Stomach (tissue), 9 donors: Measurements from ENCODE around the gene RNF11. TPM values are rescaled to one million over a fixed set of nuclear protein-coding genes. Genes with fewer than 3 reads are reported as not detected.
"Not testable (repeated sequence)": the region's sequence is repeated elsewhere in the genome, so short reads cannot be mapped to it uniquely, and the experiment has no call there.

Experiments used
- DNase-seq, 2 donors: peaks; one replicate each; pipeline versions ENCODE4 v3.0.0 to v3.0.0-alpha.2; 2013 to 2019
- H3K27ac ChIP-seq, 5 donors: fragments of 200-600 bp in 4 of 5; sonication (generic) in 4 of 5; one replicate each; pipeline ENCODE4 v1.5.1; 2013 to 2019; ENCODE audit warnings: mild to moderate bottlenecking in 1 of 5, moderate library complexity in 1 of 5
- H3K27me3 ChIP-seq, 3 donors: fragments of 200-600 bp; sonication (generic); one replicate each; pipeline ENCODE4 v1.5.1; 2017 to 2019; ENCODE audit warnings: mixed run types in 1 of 3
- H3K36me3 ChIP-seq, 4 donors: fragments of 200-600 bp; sonication (generic); 1 replicate in 3 of 4; 2 replicates in 1 of 4; pipeline ENCODE4 v1.5.1; 2016 to 2019
- H3K4me1 ChIP-seq, 4 donors: fragments of 200-600 bp; sonication (generic); one replicate each; pipeline ENCODE4 v1.5.1; 2016 to 2019
- H3K4me3 ChIP-seq, 4 donors: fragments of 200-600 bp; sonication (generic) in 3 of 4; one replicate each; pipeline ENCODE4 v1.5.1; 2016 to 2019; ENCODE audit warnings: mild to moderate bottlenecking in 1 of 4
- H3K9me3 ChIP-seq, 4 donors: fragments of 200-600 bp; sonication (generic); one replicate each; pipeline ENCODE4 v1.5.1; 2016 to 2019
- EP300 ChIP-seq: sonication (generic); formaldehyde crosslinking; IDR thresholded peaks from one replicate; pipeline ENCODE4 v1.6.1; 2017; ENCODE audit warnings: antibody characterized with exemption
- POLR2A ChIP-seq, 4 donors: fragments of 450-650 bp; IDR thresholded peaks; one replicate each; pipeline ENCODE4 v1.6.1; 2016; ENCODE audit warnings: antibody characterized with exemption in 4 of 4, control low read depth in 2 of 4, mild to moderate bottlenecking in 1 of 4, moderate library complexity in 1 of 4
- POLR2AphosphoS5 ChIP-seq, 3 donors: sonication (generic); formaldehyde crosslinking; IDR thresholded peaks; one replicate each; pipeline ENCODE4 v1.6.1; 2016; ENCODE audit warnings: antibody characterized with exemption in 3 of 3
- WGBS, 5 donors: extraction: QIAGEN DNeasy Blood & Tissue Kit in 3 of 5; methylation state at CpG; one replicate each; pipeline versions ENCODE4 v1.1.5 to v1.1.7; 2013 to 2018; 5-methylcytosine and 5-hydroxymethylcytosine counted together
- intact Hi-C: fragments of 100-400 bp; cut with DNase I; formaldehyde crosslinking; loops from one replicate; pipeline ENCODE4 v1.15.1; 2023; ENCODE audit warnings: low total_unique reads
- polyA plus RNA-seq, 3 donors: library from polyadenylated mRNA; stranded (reverse); fragments of 200-250 nt; gene quantifications; one replicate each; pipeline ENCODE4 v1.2.3, GENCODE V29; 2013
- total RNA-seq, 5 donors: library from RNA; depleted of rRNA; stranded (reverse); fragments of >200 nt; gene quantifications; one replicate each; pipeline versions ENCODE4 v1.1.0 to v1.2.3, GENCODE V29; 2014 to 2016
- TF ChIP-seq, protein P1 (sequence below), 7 experiments: fragments of 450-650 bp in 4 of 7; fragments of 200-600 bp in 3 of 7; sonication (generic) in 3 of 7; IDR thresholded peaks; one replicate each; pipeline ENCODE4 v1.5.1; 2016 to 2019; ENCODE audit warnings: antibody characterized with exemption in 7 of 7, control low read depth in 2 of 7, mild to moderate bottlenecking in 1 of 7
- donor health status: healthy with polysubstance abuse.
- donor health status: Bipolar disorder and iron deficiency.
- donor health status: healthy.

The RNF11 gene
- total and polyA plus RNA-seq, 8 donors: 34.6 to 120 (median 74.4) TPM

DNA sequence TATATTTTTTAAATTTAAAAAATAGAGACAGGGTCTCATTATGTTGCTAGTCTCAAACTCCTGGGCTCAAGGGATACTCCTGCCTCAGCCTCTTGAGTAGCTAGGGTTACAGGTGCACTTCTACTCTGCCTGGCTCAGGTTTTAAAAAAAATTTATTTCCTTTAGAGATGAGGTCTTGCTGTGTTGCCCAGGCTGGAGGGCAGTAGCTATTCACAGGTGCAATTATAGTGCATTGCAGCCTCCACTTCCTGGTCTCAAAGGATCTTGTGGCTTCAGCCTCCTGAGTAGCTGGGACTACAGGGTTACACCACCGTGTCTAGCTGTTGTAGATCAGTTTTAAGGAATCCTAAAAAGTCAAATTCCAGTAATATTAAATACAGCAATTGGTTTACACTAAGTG lies 5.0 kb downstream of the RNF11 start:
- Histone ChIP-seq H3K36me3 (no peaks in the 10 kb centered on the region), H3K27ac (no peak overlapping the region), H3K4me1 (peaks cover 23 to 86% (median 57%) of the 10 kb centered on the region in 4 donors), H3K9me3 (no peaks in the 10 kb centered on the region), H3K4me3 (no peak overlapping the region), H3K27me3 (no peaks in the 10 kb centered on the region)
- intact Hi-C loops: no loop called here
- no peak for DNase-seq
- TF ChIP-seq POLR2AphosphoS5 (IDR thresholded peaks at IDR 0.05) (no peak), POLR2A (IDR thresholded peaks at IDR 0.05) (no peak)
- 44 to 59% (median 46%) methylated on average over 1 of the region's 1 CpG for WGBS, 5 donors

DNA sequence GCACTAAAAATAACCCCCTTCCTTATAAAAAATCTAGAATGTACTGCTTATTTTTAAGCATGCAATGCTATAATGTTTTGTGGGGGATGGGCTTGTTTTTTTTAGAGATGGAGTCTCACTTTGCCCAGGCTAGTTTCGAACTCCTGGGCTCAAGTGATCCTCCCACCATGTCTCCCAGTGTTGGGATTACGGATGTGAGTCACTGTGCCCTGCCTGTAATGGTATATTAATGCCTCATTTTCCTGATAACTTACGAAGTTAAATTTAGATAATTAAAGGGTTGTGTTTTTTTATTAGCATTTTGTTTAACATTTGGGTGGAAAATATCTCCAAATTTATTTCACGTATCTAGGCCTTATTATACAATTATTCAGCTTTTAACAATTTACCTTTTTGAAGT lies 6.5 kb downstream of the RNF11 start:
- TF ChIP-seq POLR2A (IDR thresholded peaks at IDR 0.05): no peak
- TF ChIP-seq POLR2AphosphoS5 (IDR thresholded peaks at IDR 0.05): no peak
- TF ChIP-seq EP300: no peak
- TF ChIP-seq, protein P1, sequence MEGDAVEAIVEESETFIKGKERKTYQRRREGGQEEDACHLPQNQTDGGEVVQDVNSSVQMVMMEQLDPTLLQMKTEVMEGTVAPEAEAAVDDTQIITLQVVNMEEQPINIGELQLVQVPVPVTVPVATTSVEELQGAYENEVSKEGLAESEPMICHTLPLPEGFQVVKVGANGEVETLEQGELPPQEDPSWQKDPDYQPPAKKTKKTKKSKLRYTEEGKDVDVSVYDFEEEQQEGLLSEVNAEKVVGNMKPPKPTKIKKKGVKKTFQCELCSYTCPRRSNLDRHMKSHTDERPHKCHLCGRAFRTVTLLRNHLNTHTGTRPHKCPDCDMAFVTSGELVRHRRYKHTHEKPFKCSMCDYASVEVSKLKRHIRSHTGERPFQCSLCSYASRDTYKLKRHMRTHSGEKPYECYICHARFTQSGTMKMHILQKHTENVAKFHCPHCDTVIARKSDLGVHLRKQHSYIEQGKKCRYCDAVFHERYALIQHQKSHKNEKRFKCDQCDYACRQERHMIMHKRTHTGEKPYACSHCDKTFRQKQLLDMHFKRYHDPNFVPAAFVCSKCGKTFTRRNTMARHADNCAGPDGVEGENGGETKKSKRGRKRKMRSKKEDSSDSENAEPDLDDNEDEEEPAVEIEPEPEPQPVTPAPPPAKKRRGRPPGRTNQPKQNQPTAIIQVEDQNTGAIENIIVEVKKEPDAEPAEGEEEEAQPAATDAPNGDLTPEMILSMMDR (IDR thresholded peaks at IDR 0.05): no peak
- WGBS, 5 donors: 72 to 82% (median 74%) methylated on average over 4 of the region's 4 CpGs
- no peak overlapping the region for H3K27ac ChIP-seq
- no peaks in the 10 kb centered on the region for H3K27me3 ChIP-seq
- H3K4me3 ChIP-seq: no peak overlapping the region
- H3K36me3 ChIP-seq: no peaks in the 10 kb centered on the region
- peaks cover 23 to 96% (median 69%) of the 10 kb centered on the region in 4 donors for H3K4me1 ChIP-seq
- intact Hi-C loops: no loop called here
- DNase-seq: no peak
- H3K9me3 ChIP-seq: no peaks in the 10 kb centered on the region

DNA sequence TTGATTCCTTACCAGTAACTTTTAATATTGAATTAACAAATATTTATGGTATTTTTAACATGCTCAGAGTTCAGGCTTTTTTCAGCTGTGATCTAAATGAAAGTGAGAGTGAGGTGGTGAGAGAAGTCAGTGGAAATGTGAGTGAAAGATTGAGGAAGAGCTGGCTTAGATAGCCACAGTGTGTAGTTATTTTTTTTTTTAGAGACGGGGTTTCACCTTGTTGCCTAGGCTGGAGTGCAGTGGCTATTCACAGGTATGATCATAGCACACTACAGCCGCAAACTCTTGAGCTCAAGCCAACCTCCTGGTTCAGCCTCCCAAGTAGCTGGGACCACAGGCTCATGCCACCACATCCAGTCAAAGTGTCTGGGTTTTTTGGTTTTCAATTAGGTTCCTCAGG lies 10.9 kb downstream of the RNF11 start:
- TF ChIP-seq POLR2AphosphoS5 (IDR thresholded peaks at IDR 0.05) (no peak), EP300 (no peak), POLR2A (IDR thresholded peaks at IDR 0.05) (no peak)
- TF ChIP-seq, protein P1 (IDR thresholded peaks at IDR 0.05): no peak
- H3K4me1 ChIP-seq: peaks cover 0 to 87% (median 48%) of the 10 kb centered on the region in 4 donors
- H3K4me3 ChIP-seq: no peak overlapping the region
- intact Hi-C loops: no loop called here
- no peaks in the 10 kb centered on the region for H3K36me3 ChIP-seq
- H3K27me3 ChIP-seq: no peaks in the 10 kb centered on the region
- 81 to 94% (median 85%) methylated on average over 2 of the region's 2 CpGs for WGBS, 5 donors
- H3K9me3 ChIP-seq: no peaks in the 10 kb centered on the region
- DNase-seq: no peak
- no peak overlapping the region for H3K27ac ChIP-seq

DNA sequence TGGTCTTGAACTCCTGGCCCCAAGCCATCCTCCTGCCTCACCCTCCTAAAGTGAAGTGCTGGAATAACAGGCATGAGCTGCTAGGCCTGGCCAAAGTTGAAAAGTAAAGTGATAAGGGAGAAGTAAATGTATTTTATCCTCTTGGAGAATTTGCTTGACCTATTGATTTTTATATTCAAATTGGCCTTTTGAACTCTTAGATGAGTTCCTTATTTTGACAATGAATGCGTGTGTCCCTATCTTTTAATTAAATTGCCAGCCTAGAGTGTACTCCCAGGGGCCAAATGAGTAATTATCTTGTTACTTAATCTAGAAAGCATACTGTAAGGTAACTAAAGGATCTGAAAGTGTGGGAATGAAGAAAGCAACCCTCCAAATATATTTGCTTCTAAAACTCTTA lies 11.4 kb downstream of the RNF11 start:
- Histone ChIP-seq H3K4me1 (peaks cover 0 to 82% (median 47%) of the 10 kb centered on the region in 4 donors), H3K9me3 (no peaks in the 10 kb centered on the region), H3K4me3 (no peak overlapping the region), H3K27ac (no peak overlapping the region), H3K27me3 (no peaks in the 10 kb centered on the region), H3K36me3 (no peaks in the 10 kb centered on the region)
- WGBS, 5 donors: 29 to 57% (median 37%) methylated on average over 1 of the region's 1 CpG
- intact Hi-C loops: no loop called here
- DNase-seq: no peak
- TF ChIP-seq POLR2AphosphoS5 (IDR thresholded peaks at IDR 0.05) (no peak), POLR2A (IDR thresholded peaks at IDR 0.05) (no peak), EP300 (no peak)
- TF ChIP-seq, protein P1 (IDR thresholded peaks at IDR 0.05): no peak

DNA sequence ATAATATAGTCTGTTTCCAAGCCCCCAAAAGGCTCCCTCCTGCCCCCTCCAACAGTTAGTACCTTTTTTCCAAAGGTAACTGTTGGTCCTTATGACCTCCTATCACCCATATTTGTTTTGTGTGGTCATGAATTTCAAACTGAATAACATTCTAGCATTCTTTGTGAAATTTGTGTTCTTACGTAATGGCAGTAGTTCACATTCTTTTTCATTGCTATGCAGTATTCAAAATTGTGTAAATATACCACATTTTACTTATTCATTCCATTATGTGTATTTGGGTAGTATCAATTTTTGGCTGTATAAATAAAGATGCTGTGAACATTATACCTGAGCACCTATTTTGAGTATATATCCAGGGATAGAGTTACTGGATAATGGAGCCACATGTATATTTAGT lies 13.4 kb downstream of the RNF11 start:
- 93 to 100% (median 97%) methylated on average over 1 of the region's 1 CpG for WGBS, 5 donors
- Histone ChIP-seq H3K27me3 (no peaks in the 10 kb centered on the region), H3K4me3 (no peak overlapping the region), H3K4me1 (peaks cover 0 to 66% (median 43%) of the 10 kb centered on the region in 4 donors), H3K27ac (no peak overlapping the region), H3K9me3 (no peaks in the 10 kb centered on the region), H3K36me3 (no peaks in the 10 kb centered on the region)
- TF ChIP-seq POLR2AphosphoS5 (IDR thresholded peaks at IDR 0.05) (no peak), POLR2A (IDR thresholded peaks at IDR 0.05) (no peak), EP300 (no peak)
- TF ChIP-seq, protein P1 (IDR thresholded peaks at IDR 0.05): no peak
- intact Hi-C loops: no loop called here
- DNase-seq: no peak

DNA sequence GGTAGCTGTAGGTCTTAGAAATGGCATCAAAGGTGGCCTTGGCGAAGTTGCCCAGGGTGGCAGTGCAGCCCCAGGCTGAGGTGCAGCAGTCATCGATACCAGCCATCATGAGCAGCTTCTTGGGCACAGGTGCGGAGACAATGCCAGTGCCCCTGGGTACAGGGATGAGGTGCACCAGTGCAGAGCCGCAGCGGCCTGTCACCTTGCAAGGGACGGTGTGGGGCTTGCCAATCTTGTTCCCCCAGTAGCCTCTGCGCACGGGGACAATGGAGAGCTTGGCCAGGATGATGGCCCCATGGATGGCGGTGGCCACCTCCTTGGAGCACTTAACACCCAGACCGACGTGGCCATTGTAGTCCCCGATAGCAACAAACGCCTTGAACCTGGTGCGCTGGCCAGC lies 14.7 kb downstream of the RNF11 start:
- H3K9me3 ChIP-seq, H3K27me3 ChIP-seq, H3K27ac ChIP-seq, DNase-seq, intact Hi-C loops, H3K4me3 ChIP-seq, H3K36me3 ChIP-seq: not testable (repeated sequence)
- peaks cover 0 to 68% (median 43%) of the 10 kb centered on the region in 4 donors for H3K4me1 ChIP-seq
- 92 to 95% (median 93%) methylated on average over 14 of the region's 14 CpGs for WGBS, 5 donors

DNA sequence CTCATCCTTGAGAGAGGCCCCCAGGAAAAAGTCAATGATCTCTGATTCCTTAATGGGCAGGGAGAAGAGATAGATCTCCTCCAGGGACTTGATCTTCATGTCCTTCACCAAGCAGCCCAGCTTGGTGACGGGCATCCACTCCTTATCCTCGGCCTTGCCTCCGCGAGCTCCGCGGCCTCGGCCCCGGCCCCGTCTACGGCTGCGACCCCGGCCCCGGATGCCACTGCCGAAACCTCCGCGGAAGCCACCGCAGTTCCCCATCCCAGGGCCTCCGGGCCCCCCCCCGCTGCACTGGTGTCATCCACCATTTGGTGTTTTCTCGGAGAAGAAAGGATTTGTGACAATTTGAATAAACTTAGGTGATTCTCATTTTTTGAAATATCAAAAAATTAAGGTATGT lies 15.1 kb downstream of the RNF11 start:
- H3K27ac ChIP-seq, H3K4me3 ChIP-seq, DNase-seq, intact Hi-C loops, H3K36me3 ChIP-seq, H3K9me3 ChIP-seq, H3K27me3 ChIP-seq: not testable (repeated sequence)
- peaks cover 0 to 65% (median 38%) of the 10 kb centered on the region in 4 donors for H3K4me1 ChIP-seq
- WGBS, 5 donors: 97 to 99% (median 98%) methylated on average over 19 to 20 of the region's 20 CpGs
